HG02678 (cell line): ENCODE data around the gene OLFM3.

ENCODE experiments used
- ATAC-seq: cut with Tn5 transposase; IDR thresholded peaks from one replicate; pipeline ENCODE4 v1.9.1; 2021; ENCODE audit warnings: mild to moderate bottlenecking, moderate library complexity; ENCODE audit not compliant: unreplicated experiment

Gene OLFM3

DNA sequence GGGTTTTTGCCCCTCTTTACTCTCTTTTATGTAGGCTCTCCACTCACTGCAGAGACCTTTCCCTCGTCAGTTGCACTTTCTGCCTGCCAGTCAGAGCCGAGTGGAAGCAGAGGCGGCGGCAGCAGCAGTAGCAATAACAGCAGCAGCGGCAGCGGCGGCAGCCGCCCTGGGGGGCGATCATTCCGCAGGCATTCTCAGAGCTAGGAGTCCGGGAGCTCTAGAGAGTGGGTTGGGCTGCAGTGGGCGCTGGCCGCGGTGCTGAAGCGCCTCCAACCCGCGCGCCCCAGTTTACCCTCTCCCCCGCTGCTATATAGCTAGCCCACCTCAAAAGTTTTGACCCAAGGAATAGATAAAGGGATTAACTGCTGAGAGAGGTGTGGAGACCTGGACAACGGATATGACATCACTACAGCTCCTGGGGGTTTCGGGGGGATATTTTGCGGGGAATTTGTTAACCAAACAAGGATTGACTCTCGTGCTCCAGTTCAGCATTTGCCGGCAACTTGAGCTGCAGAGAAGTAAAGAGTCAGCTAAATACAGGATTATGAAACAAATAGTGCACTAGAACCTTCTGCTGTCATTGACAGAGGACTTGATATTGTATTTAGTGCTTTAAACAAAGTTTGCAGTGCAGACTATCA is at the start of gene OLFM3:
Gene OLFM3, minus strand, starts transcription at position 102 of the 641 bp plus-strand sequence.
- peak; percentile 51 for ATAC-seq

- ATAC-seq: no peak
Measured at GRCh38 chr1:102045752-102046151, 49.0 kb upstream of the OLFM3 start.

DNA sequence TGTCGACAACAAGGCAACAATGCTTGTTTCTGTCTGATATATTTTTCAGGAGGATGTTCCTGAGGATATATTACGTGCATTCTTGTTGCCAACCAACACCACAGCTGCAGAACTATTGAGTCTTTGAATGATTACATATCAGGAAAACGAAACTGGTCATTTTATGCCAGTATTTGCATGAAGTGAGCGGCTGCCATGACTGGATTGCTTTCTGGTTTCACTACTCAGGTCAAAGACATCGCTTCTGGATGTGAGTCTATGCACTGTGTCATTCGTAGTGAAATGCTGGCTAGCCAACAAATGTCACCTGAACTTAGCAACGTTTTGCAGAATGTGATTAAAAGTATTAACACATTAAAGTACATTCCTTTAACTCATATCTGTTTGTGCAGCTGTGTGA is 35.8 kb upstream of the OLFM3 start:
- ATAC-seq: no peak

GRCh38 chr1:102019530-102019929 is 22.8 kb upstream of the OLFM3 start:
- ATAC-seq: no peak

DNA sequence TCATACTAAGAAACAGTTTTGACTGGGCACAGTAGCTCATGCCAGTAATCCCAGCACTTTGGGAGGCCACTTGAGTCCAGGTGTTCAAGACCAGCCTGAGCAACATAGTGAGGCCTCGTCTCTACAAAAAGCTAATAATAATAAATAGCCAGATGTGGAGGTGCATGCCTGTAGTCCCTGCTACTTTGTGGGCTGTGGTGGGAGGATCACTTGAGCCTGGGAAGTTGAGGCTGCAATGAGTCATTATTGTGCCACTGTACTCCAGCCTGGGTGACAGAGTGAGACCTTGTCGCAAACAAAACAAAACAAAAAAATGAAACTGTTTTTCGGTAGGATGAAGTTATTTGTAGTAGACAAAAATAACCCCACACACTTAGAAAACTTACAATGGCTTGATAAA is 19.0 kb upstream of the OLFM3 start:
- ATAC-seq: no peak

GRCh38 chr1:102002057-102002456 is 5.3 kb upstream of the OLFM3 start:
- ATAC-seq: no peak

GRCh38 chr1:101995984-101996745 is 561 bp downstream of the OLFM3 start:
- ATAC-seq: no peak

DNA sequence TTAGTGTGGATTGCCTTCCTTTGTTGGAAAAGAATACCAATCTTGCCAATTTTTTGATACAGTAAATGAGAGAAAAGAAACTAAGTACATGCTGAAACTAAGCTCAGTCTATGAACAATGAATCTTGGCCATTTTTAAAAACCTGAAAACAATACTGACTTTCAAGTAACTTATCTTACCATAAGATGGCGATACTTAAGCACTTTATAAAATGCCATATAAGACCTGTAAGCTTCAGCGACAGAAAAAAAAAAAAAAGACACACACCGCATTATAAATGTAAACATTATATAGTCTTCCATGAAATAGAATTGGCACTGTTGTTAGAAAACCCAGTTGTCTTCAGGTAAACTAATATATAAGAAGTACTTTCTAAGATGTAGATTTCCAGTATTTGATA is 3.0 kb downstream of the OLFM3 start:
- no peak for ATAC-seq

DNA sequence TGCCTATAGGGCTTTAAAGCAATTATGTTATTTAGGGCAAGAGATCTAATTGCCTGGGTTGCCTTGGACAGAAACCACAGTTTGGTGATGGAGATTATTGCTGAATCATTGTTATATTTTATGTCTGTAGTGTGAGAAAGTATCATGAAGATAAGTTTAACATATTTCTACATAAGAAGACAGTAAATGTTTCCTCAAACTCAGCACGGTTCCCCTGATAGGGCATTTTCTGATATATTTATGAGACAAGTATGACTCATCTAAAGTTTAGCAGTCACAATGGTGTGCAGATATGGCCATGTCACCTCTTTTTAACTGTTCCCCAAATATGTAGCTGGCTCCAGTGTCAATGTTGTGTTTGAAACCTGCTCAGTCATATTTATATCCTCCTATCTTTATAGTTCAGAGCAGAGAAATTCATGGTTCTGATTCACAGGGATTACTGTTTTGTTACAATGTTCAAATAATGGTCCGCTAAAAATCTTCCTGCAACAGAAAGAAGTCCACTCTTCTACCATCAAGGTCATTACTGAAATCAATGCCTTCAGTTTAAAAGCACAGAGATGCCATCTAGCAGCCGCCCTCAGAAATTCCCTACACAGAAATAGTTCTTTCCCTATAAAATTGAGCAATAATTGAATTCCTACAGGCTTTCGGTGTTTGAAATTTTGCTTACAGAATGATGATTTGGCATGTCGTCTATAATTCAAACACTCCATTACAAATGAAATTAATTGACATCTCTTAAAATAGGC is 3.7 kb downstream of the OLFM3 start:
- ATAC-seq: no peak

GRCh38 chr1:101980974-101981373 is 15.8 kb downstream of the OLFM3 start:
- ATAC-seq: no peak

DNA sequence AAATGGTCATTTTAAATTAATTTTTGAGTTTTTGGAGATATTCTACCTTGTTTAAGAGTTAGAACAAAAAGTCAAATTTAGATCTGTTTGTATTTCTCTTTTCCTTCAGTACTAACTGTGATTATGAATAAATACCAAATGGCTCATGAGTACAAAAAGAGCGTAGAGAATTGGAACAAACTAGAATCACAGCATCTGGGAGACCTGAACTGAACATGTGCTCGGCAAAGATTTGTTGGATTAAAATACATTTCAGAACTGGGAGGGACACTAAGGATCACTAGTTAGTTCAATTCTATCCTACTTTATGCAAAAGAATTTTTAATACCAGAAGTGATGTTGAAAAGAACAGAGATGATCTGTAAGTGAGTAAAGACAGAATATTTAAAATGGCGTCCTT is 19.5 kb downstream of the OLFM3 start:
- ATAC-seq: no peak

GRCh38 chr1:101976161-101976560 is 20.6 kb downstream of the OLFM3 start:
- no peak for ATAC-seq

GRCh38 chr1:101975371-101975770 is 21.4 kb downstream of the OLFM3 start:
- no peak for ATAC-seq

DNA sequence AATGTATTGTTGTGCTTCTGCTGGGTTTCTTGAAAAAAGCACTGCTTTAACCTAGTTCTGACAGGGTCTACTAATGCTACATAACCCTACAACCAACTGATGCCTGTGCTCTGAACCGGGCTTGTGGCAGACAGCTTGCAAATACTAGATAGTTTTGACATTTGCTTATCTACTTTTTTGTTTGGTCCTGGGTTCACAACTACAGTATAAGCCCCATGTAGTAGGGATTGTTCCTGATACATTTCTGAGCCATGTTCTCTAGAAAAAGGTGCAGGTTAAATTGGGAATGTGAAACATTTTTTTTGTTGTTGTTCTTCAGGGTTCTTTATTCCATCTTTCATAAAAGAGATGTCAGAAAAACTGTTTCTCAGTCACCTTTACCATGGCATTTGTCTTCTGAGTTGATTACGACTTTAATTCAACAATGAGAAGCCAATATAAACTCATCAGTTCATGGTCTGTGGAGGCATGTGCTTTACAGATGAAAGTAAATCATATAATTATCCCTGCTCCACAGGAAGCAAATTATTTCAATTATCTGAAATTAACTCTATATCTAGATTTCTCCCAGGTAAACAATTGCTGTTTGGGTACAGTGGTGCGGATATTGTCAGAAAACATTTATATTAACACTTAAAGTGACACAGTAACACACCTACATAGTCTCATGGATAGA is 22.0 kb downstream of the OLFM3 start:
- ATAC-seq: no peak

- ATAC-seq: no peak
Measured at GRCh38 chr1:101971304-101971703, 25.4 kb downstream of the OLFM3 start.

GRCh38 chr1:101967871-101968270 is 28.9 kb downstream of the OLFM3 start:
- no peak for ATAC-seq

DNA sequence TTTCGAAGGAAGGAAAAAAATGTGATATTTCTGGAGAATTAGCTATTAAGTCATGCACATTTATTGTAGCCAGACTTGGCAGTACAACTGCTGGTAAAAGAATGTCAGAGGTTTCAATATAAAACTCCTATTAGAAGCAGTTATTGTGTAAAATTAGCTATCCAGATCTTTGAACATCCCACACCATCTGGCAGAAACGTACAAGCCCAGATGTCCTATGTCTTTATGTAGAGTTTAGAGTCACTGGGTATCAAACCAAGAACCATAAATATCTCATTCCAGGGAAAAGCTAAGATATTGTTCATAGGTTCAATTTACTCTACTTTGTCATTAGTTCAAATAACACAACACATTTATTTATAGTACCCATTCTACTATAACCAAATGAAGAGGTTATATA is 31.4 kb downstream of the OLFM3 start:
- ATAC-seq: no peak

DNA sequence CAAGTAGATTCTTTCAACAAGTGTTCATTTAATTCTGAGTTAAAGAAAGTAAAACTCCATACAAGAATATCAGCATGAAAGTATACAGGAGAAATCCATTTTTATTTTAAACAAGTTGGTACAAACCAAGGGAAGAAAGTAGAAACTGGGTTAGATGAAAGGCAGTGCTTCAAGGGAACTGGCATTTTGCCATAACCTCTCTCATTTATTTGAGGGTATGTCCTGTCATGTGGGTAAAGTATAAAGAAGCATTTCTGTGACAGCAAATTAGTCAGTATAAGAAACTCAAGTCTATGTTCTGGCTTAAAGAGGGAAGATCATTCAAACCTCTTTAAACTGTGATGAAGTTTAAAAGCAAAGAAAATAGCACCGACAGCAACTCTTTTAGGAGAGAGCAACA is 32.0 kb downstream of the OLFM3 start:
- ATAC-seq: no peak

- ATAC-seq: no peak
Measured at GRCh38 chr1:101960142-101960541, 36.6 kb downstream of the OLFM3 start.

- ATAC-seq: no peak
Measured at GRCh38 chr1:101959456-101959855, 37.3 kb downstream of the OLFM3 start.

- no peak for ATAC-seq
Measured at GRCh38 chr1:101957771-101958170, 39.0 kb downstream of the OLFM3 start.
